ENCODE results near the gene MYBPC1. TPM values are rescaled to one million over a fixed set of nuclear protein-coding genes. Genes with fewer than 3 reads are reported as not detected.
"Not testable (repeated sequence)": the region's sequence is repeated elsewhere in the genome, so short reads cannot be mapped to it uniquely, and the experiment has no call there.

The MYBPC1 gene
- total RNA-seq, 1 donor from 2014 or later: not detected

DNA sequence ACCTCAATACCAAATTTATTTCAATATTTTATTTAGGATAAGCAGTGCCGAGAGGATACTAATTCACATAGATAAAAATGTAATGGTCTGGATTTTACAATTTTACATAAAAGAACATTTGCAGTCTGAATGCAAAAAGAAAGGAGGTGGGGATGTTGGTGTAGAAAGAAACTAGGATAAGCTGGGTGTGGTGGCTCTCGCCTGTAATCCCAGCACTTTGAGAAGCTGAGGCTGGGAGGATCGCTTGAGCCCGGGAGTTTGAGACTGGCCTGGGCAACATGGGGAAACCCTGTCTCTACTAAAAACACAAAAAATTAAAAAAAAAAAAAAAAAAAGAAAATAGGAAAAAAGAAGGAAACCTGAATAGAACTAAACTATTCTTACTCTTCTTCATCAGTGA, 127.6 kb downstream of the MYBPC1 start:
- Histone ChIP-seq H3K27me3 (no peaks in the 10 kb centered on the region), H3K27ac (no peak overlapping the region), H3K4me1 (no peaks in the 10 kb centered on the region), H3K36me3 (peaks cover 0 to 33% of the 10 kb centered on the region in 2 donors), H3K4me3 (no peak overlapping the region), H3K9me3 (no peaks in the 10 kb centered on the region)
- intact Hi-C loops (cut with DNase I): no loop called here
- TF ChIP-seq POLR2A (IDR thresholded peaks at IDR 0.05) (no peak), POLR2AphosphoS5 (IDR thresholded peaks at IDR 0.05; ENCODE audit: insufficient read depth in 1 of 2, low read depth in 1 of 2) (no peak), CTCF (IDR thresholded peaks at IDR 0.05) (no peak)
- DNase-seq (ENCODE audit: extremely low spot score in 2 of 2): no peak

GRCh38 chr12:101727098-101727497, 132.3 kb downstream of the MYBPC1 start:
- no peaks in the 10 kb centered on the region for H3K27me3 ChIP-seq
- H3K4me3 ChIP-seq: no peak overlapping the region
- no peaks in the 10 kb centered on the region for H3K4me1 ChIP-seq
- no peak for DNase-seq (ENCODE audit: extremely low spot score in 2 of 2)
- H3K9me3 ChIP-seq: no peaks in the 10 kb centered on the region
- H3K27ac ChIP-seq: no peak overlapping the region
- intact Hi-C loops (cut with DNase I): no loop called here
- TF ChIP-seq CTCF (IDR thresholded peaks at IDR 0.05) (no peak), POLR2A (IDR thresholded peaks at IDR 0.05) (no peak)
- peaks cover 0 to 28% of the 10 kb centered on the region in 2 donors for H3K36me3 ChIP-seq

DNA sequence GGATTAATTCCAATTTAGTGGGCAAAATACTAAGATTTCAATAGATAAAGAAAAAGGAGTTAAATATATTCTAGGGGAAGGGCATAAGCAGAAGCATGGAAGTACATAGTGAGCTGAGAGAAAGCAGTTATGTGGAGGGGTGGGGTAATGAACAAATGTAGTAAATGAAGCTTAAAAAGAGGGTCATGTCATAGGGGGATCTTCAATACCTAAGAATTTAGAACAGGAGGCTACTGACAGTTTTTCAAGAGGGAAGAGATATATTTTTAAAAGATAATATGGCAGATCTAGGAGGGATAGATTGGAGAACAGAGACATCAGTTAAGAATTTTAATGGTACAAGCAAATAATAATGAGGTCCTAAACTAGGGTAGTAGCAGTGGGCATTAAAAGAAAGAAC, 135.1 kb downstream of the MYBPC1 start:
- DNase-seq (ENCODE audit: extremely low spot score in 2 of 2): no peak
- H3K27me3 ChIP-seq: no peaks in the 10 kb centered on the region
- H3K27ac ChIP-seq: no peak overlapping the region
- no peak overlapping the region for H3K4me3 ChIP-seq
- intact Hi-C loops (cut with DNase I): no loop called here
- TF ChIP-seq CTCF (IDR thresholded peaks at IDR 0.05): no peak
- TF ChIP-seq POLR2AphosphoS5 (IDR thresholded peaks at IDR 0.05; ENCODE audit: insufficient read depth in 1 of 2, low read depth in 1 of 2): no peak
- no peak for TF ChIP-seq POLR2A (IDR thresholded peaks at IDR 0.05)
- H3K4me1 ChIP-seq: no peaks in the 10 kb centered on the region
- no peaks in the 10 kb centered on the region for H3K9me3 ChIP-seq
- H3K36me3 ChIP-seq: peaks cover 0 to 22% of the 10 kb centered on the region in 2 donors

GRCh38 chr12:101732318-101732717, 137.5 kb downstream of the MYBPC1 start:
- TF ChIP-seq POLR2A (IDR thresholded peaks at IDR 0.05) (no peak), POLR2AphosphoS5 (IDR thresholded peaks at IDR 0.05; ENCODE audit: insufficient read depth in 1 of 2, low read depth in 1 of 2) (no peak), CTCF (IDR thresholded peaks at IDR 0.05) (no peak)
- no peak for DNase-seq (ENCODE audit: extremely low spot score in 2 of 2)
- Histone ChIP-seq H3K9me3 (no peaks in the 10 kb centered on the region), H3K27ac (no peak overlapping the region), H3K27me3 (no peaks in the 10 kb centered on the region), H3K4me1 (no peaks in the 10 kb centered on the region), H3K4me3 (no peak overlapping the region), H3K36me3 (peaks cover 0 to 9% of the 10 kb centered on the region in 2 donors)
- intact Hi-C loops (cut with DNase I): no loop called here

GRCh38 chr12:101733166-101733565, 138.4 kb downstream of the MYBPC1 start:
- Histone ChIP-seq H3K27me3 (no peaks in the 10 kb centered on the region), H3K4me1 (no peaks in the 10 kb centered on the region), H3K27ac (no peak overlapping the region), H3K9me3 (no peaks in the 10 kb centered on the region), H3K36me3 (peaks cover 0 to 9% of the 10 kb centered on the region in 2 donors), H3K4me3 (no peak overlapping the region)
- no peak for TF ChIP-seq CTCF (IDR thresholded peaks at IDR 0.05)
- no peak for TF ChIP-seq POLR2A (IDR thresholded peaks at IDR 0.05)
- TF ChIP-seq POLR2AphosphoS5 (IDR thresholded peaks at IDR 0.05; ENCODE audit: insufficient read depth in 1 of 2, low read depth in 1 of 2): no peak
- intact Hi-C loops (cut with DNase I): no loop called here
- DNase-seq (ENCODE audit: extremely low spot score in 2 of 2): no peak

GRCh38 chr12:101734482-101734881, 139.7 kb downstream of the MYBPC1 start:
- H3K4me3 ChIP-seq; H3K27ac ChIP-seq; H3K9me3 ChIP-seq; intact Hi-C loops (cut with DNase I); H3K4me1 ChIP-seq; H3K27me3 ChIP-seq; DNase-seq (ENCODE audit: extremely low spot score in 2 of 2): not testable (repeated sequence)
- H3K36me3 ChIP-seq: peaks cover 0 to 20% of the 10 kb centered on the region in 2 donors
